Progenitor cell of endocrine pancreas (in vitro differentiated cells): Measurements from ENCODE around the gene MYH16. TPM values are rescaled to one million over a fixed set of nuclear protein-coding genes. Genes with fewer than 3 reads are reported as not detected.
"Not testable (repeated sequence)": the region's sequence is repeated elsewhere in the genome, so short reads cannot be mapped to it uniquely, and the experiment has no call there.

ENCODE experiments used
- DNase-seq: peaks from one replicate; pipeline ENCODE4 v3.0.0; 2021; ENCODE audit warnings: low spot score; ENCODE audit not compliant: unreplicated experiment
- H3K27ac Mint-ChIP-seq: 2 replicates; pipeline ENCODE4 v1.8.0; 2021; ENCODE audit warnings: mild to moderate bottlenecking, moderate library complexity, mixed read lengths
- H3K27me3 Mint-ChIP-seq: 2 replicates; pipeline ENCODE4 v1.8.0; 2021; ENCODE audit warnings: mixed read lengths
- H3K36me3 Mint-ChIP-seq: 2 replicates; pipeline ENCODE4 v1.8.0; 2022; ENCODE audit warnings: mixed read lengths; ENCODE audit not compliant: insufficient read depth
- H3K4me1 Mint-ChIP-seq: 2 replicates; pipeline ENCODE4 v1.8.0; 2021; ENCODE audit warnings: low read depth, mixed read lengths
- H3K4me3 Mint-ChIP-seq: 2 replicates; pipeline ENCODE4 v1.8.0; 2021; ENCODE audit warnings: low read depth, mild to moderate bottlenecking, moderate library complexity, mixed read lengths
- H3K9me3 Mint-ChIP-seq: 2 replicates; pipeline ENCODE4 v1.8.0; 2021; ENCODE audit warnings: low read depth, mixed read lengths
- CTCF ChIP-seq: fragments of 200-600 bp; sonication (generic); IDR thresholded peaks from one replicate; pipeline ENCODE4 v1.5.0; 2021; ENCODE audit warnings: antibody characterized with exemption, mild to moderate bottlenecking; ENCODE audit not compliant: unreplicated experiment
- total RNA-seq: library from RNA; stranded (reverse); gene quantifications from 2 replicates; pipeline ENCODE4 v1.2.1, GENCODE V29; 2021

MYH16 gene
- total RNA-seq, 1 donor from 2014 or later, result not detected

GRCh38 chr7:99234185-99234584, 38.5 kb upstream of the MYH16 start:
- H3K4me3 Mint-ChIP-seq, result no peak overlapping the region
- DNase-seq, result no peak
- H3K27me3 Mint-ChIP-seq, result peaks cover 5% of the 10 kb centered on the region
- no peaks in the 10 kb centered on the region for H3K36me3 Mint-ChIP-seq
- H3K27ac Mint-ChIP-seq, result no peak overlapping the region
- no peak for TF ChIP-seq CTCF
- H3K9me3 Mint-ChIP-seq, result peaks cover 8% of the 10 kb centered on the region
- H3K4me1 Mint-ChIP-seq, result no peaks in the 10 kb centered on the region

GRCh38 chr7:99235925-99236324, 36.7 kb upstream of the MYH16 start:
- no peak for TF ChIP-seq CTCF
- Mint-ChIP-seq H3K9me3 (peaks cover 8% of the 10 kb centered on the region), H3K27me3 (peaks cover 10% of the 10 kb centered on the region), H3K27ac (no peak overlapping the region), H3K4me1 (no peaks in the 10 kb centered on the region), H3K36me3 (no peaks in the 10 kb centered on the region), H3K4me3 (no peak overlapping the region)
- DNase-seq, result no peak

GRCh38 chr7:99237876-99238275, 34.8 kb upstream of the MYH16 start:
- H3K27me3 Mint-ChIP-seq, result peaks cover 10% of the 10 kb centered on the region
- H3K27ac Mint-ChIP-seq, H3K36me3 Mint-ChIP-seq, DNase-seq, H3K4me3 Mint-ChIP-seq, H3K4me1 Mint-ChIP-seq, H3K9me3 Mint-ChIP-seq: not testable (repeated sequence)

GRCh38 chr7:99238558-99239341, 33.9 kb upstream of the MYH16 start:
- no peak overlapping the region for H3K4me3 Mint-ChIP-seq
- no peak for DNase-seq
- no peaks in the 10 kb centered on the region for H3K4me1 Mint-ChIP-seq
- H3K36me3 Mint-ChIP-seq, result no peaks in the 10 kb centered on the region
- TF ChIP-seq CTCF, result no peak
- H3K27me3 Mint-ChIP-seq, result peaks cover 10% of the 10 kb centered on the region
- peaks cover 8% of the 10 kb centered on the region for H3K9me3 Mint-ChIP-seq
- H3K27ac Mint-ChIP-seq, result no peak overlapping the region

- Mint-ChIP-seq H3K27me3 (peaks cover 14% of the 10 kb centered on the region), H3K4me3 (no peak overlapping the region), H3K27ac (no peak overlapping the region), H3K4me1 (no peaks in the 10 kb centered on the region), H3K36me3 (no peaks in the 10 kb centered on the region), H3K9me3 (peaks cover 4% of the 10 kb centered on the region)
- no peak for TF ChIP-seq CTCF
- no peak for DNase-seq
Measured at GRCh38 chr7:99242682-99243081, 30.0 kb upstream of the MYH16 start.

- Mint-ChIP-seq H3K4me1 (no peaks in the 10 kb centered on the region), H3K27me3 (peaks cover 11% of the 10 kb centered on the region), H3K9me3 (no peaks in the 10 kb centered on the region), H3K4me3 (no peak overlapping the region), H3K36me3 (no peaks in the 10 kb centered on the region), H3K27ac (no peak overlapping the region)
- DNase-seq, result no peak
- TF ChIP-seq CTCF, result no peak
Measured at GRCh38 chr7:99243751-99244337, 28.8 kb upstream of the MYH16 start.
